GM13976 (cell line): ENCODE results near the gene IL10.

Experiments
- DNase-seq: peaks from one replicate; pipeline ENCODE4 v3.0.0; 2012; ENCODE audit warnings: low spot score
- in situ Hi-C: fragments of 300-500 bp; cut with MboI; formaldehyde crosslinking; loops from one replicate; pipeline ENCODE4 v1.12.0; 2022; ENCODE audit warnings: low sequenced_read_pairs, mixed read lengths, inconsistent platforms; ENCODE audit not compliant: unreplicated experiment
- TF ChIP-seq, protein P1 (sequence below): IDR thresholded peaks from 2 replicates; pipeline ENCODE4 v1.5.1; 2012; ENCODE audit warnings: borderline replicate concordance, mild to moderate bottlenecking; ENCODE audit not compliant: insufficient read depth; ENCODE audit errors: extremely low read depth, missing control alignments, control extremely low read depth

IL10 gene

GRCh38 chr1:206722751-206723461 lies 49.4 kb downstream of the IL10 start:
- TF ChIP-seq, protein P1, sequence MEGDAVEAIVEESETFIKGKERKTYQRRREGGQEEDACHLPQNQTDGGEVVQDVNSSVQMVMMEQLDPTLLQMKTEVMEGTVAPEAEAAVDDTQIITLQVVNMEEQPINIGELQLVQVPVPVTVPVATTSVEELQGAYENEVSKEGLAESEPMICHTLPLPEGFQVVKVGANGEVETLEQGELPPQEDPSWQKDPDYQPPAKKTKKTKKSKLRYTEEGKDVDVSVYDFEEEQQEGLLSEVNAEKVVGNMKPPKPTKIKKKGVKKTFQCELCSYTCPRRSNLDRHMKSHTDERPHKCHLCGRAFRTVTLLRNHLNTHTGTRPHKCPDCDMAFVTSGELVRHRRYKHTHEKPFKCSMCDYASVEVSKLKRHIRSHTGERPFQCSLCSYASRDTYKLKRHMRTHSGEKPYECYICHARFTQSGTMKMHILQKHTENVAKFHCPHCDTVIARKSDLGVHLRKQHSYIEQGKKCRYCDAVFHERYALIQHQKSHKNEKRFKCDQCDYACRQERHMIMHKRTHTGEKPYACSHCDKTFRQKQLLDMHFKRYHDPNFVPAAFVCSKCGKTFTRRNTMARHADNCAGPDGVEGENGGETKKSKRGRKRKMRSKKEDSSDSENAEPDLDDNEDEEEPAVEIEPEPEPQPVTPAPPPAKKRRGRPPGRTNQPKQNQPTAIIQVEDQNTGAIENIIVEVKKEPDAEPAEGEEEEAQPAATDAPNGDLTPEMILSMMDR = no peak
- in situ Hi-C loops = no loop called here
- no peak for DNase-seq

DNA sequence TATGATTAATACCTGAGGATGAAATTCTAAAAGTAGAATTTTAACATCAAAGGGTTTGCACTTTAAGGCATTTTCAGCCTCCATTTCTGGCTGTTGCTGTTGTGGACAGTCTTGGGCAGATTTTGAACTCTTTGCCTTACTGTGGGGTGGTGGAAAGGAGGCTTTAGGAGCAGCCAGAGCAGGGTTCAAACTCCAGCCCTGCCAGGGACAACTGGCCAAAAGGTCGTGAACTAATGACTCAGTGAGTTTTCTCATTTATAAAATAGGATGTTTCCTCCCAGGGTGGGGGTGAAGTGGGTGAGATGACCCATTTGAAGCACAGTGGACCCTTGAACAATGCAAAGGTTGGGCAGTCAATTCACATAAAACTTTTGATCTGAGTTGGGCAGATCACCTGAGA lies 50.8 kb downstream of the IL10 start:
- TF ChIP-seq, protein P1 = no peak
- in situ Hi-C loops = no loop called here
- no peak for DNase-seq

DNA sequence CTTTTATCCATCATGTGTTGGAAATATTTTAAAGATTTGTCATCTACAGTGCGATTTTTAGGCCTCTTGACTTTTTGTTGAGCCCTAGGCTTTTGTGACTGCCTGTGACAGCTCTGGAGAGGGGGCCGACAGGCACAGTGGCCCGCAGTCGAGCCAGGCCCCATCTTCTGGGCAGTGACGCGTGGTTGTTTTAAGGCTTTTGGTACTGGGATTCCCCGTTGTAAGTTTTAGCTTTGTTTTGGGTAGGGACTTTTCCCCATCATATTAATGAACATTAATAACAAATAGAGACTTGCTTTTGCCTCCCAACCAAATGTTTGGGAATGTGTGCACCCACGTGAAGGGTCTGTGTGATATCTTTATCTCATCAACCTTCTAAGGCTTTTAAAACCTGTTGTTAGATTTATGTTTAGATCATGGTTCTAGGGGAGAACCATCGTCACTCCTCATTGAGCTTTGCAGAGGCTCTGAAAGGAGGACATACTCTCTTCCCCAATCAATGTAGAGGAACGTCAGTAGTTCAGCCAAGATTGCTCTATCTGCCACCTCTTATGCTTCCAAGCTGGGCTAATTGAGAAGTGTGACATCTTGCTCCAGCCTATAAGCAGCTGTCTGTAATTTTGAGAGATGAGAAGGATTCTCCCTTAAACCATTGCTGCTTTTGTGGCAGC lies 53.0 kb downstream of the IL10 start:
- in situ Hi-C loops = no loop called here
- peak; percentile 64 for DNase-seq
- TF ChIP-seq, protein P1 = no peak

- in situ Hi-C loops = no loop called here
- TF ChIP-seq, protein P1 = no peak
- DNase-seq = no peak
Observed at GRCh38 chr1:206717674-206717989, 54.7 kb downstream of the IL10 start.
